Measurements from ENCODE around the gene RAB2B.
"Not testable (repeated sequence)": the region's sequence is repeated elsewhere in the genome, so short reads cannot be mapped to it uniquely, and the experiment has no call there.

The RAB2B gene

DNA sequence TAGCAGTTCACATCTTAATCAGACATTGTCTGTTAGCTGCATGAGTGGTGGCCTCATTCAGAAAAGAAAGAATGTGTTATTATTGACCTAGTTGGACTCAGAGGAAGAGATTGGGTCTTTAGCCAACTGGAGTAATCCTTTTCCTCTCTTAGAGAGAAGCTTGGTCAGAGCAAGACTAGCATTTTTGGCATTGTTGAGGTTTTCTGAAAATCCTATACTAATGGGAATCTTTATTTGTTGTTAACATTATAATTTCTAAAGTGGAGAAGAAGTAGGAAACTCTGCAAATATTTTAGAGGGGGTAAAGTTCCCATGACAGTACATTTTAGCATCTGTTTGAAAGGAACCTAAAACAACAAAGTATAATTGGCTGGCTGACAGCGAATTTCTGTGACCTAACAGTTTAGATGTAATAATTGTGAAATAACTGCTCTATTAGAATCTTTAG is 9.9 kb upstream of the RAB2B start:
- no peak for DNase-seq

DNA sequence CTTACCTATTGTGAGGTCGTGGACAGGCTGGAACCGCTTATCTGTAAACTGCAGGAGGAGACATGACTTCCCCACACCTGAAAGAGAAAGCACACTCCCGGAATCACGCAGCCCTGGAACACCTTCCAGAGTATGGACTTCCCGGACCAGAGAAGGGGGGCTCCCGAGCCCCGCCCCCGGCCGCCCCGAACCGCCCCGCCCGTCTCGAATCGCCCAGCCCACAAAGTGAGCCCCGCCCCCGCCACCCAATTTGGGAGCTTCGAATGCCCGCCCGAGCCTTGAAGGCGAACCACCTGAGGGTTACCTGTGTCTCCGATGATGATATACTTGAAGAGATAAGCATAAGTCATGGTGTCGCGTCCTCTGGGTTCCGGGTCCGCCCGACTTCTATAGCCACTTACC is 235 bp downstream of the RAB2B start:
- DNase-seq: no peak

DNA sequence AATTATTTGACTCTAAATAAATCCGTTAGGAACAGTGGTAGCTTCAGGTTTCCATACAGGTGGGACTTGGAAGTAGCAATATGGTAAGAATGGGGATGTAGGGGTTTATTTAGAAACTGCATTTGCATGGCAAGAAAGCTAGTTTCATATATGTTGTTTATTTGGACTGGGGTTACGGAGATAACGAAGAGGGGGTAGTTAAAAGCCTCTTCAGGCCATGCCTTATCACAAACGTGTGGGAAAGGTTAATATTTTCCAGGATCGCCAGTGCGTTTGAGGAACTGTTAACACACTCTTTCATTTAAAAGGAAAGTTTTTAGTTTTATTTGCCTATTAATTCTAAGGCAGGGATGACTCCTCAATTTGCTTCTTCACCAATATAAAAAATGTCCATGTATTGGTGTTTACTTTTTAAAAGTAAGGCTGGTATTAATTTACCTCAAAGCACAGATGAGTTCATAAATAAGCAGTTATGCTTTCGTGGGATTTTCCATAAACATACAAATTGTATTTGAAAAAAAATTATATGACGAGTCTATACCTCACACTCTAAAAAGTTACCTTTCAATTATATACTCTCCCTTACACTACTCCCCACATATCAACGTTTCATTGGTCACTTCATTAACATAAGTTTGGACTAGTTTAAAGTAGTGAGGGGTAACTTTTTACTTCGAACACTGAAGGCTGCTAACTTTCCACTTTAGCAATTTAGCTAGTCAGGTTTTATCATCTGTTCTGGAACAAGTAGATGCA is 814 bp downstream of the RAB2B start:
- DNase-seq: no peak

DNA sequence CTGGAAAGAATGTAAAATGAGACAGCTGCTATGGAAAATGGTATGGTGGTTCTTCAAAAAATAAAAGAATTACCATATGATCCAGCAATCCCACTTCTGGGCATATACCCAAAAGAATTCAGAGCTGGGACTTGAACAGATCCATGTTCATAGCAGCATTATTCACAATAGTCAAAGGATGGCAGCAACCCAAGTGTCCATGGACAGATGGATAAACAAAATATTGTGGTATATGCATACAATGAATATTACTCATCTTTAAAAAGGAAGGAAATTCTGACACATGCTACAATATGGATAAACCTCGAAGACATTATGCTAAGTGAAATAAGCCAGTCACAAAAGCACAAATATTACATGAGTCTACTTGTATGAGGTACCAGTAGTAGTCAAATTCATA is 9.1 kb downstream of the RAB2B start:
- DNase-seq: no peak

DNA sequence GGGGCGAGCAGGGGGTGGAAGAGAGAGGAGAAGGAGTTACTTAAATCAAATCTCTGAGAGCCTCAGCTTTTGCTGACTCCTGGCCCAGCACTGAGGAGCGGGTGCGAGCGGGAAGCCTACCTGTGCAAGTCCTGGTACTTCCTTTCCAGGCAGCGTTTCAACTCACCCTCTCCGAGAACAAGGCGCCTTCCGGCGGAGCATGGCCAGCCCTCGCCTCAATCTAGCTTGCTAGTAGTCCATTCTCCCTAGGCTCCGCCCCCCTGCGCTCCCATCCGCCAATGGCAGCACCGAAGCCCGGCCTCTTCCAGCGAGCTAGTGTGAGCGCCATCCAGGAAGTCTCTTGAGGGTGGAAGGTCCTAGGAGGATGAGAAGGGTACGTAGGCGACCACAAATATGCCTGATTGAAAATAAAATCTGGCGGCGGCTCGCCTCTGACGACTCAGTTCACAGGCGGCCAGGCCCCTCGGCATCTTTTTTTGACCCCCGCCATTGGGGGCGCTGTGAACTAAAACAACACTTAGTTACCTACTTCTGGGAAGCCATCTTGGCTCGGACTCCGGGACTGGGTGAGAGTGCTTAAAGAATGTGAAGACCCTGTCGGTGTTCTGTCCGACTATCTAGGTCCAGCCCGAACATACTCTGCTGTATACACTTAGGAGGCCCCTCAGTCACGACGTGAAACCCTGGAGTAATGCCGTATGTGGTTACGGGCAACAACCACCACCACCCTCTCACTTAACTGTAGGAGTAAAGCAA is 20.7 kb downstream of the RAB2B start, which contains the start of gene CHD8:
TSS of gene CHD8 (minus strand) at position 212 of the 756 bp plus-strand sequence. CDS start 24,480 bp downstream, outside the sequence.
- DNase-seq: peak; percentile 100

DNA sequence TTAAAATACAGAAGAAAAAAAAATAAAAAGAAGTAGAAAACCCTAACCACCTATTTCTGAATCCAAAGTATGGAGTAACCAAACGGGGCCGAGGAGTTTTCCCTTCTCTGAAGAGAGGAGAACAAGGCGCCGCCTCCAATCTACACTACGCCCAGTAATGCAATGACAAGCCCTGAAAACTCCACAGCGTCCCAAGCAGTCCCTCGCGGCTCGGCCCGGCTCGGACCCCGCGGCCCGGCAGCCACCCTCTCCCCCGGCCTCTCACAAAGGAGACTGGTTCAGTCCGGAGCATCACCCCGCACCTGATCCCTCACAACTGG is 21.2 kb downstream of the RAB2B start:
- no peak for DNase-seq

DNA sequence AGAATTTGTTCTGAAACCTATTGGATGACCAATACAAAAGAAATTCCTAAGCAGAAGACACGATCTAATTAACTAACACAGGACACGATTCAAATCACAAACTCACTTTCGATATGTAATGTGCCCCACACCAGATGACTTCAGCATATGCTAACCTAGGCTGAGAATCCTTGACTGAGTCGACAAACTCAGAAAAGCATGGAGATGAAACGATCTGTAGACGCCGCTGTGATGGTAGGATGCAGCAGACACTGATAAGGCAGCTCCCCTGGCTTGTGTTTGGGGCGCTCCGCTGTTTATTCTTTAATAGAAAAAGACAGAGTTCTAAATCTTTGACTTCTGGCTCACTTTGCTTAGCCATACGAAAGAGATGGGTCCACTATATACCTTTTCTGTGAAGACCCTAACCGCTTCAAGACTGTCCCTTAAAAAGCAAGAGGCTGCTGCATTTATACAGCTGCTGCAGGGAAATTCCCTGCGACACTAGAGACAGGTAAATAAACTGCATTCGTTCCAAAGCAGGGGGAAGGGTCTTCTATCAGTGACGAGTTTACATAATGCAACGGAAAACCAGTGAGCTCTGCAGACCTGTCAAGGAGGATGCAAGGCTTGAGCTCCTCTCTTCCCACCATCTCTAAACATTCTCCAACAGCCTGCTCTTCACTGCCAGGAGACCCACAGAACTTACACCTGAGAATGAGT is 21.8 kb downstream of the RAB2B start:
- peak in 1 of 2 donors; percentile 53 for DNase-seq

DNA sequence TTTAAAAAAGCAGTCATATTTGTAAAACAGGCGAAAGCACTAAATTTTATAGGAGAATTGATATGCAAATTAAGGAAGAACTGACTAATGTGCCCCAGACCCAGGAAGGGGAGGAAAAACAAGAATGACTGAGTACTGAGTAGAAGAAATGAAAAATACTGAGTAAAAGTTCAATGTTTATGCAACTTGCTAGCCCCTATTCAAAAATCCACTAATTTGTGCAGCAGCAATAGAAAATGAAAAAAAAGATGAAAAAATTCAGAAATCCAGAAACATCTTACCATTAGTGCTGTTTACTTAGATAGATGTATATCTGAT is 26.9 kb downstream of the RAB2B start:
- DNase-seq: no peak

DNA sequence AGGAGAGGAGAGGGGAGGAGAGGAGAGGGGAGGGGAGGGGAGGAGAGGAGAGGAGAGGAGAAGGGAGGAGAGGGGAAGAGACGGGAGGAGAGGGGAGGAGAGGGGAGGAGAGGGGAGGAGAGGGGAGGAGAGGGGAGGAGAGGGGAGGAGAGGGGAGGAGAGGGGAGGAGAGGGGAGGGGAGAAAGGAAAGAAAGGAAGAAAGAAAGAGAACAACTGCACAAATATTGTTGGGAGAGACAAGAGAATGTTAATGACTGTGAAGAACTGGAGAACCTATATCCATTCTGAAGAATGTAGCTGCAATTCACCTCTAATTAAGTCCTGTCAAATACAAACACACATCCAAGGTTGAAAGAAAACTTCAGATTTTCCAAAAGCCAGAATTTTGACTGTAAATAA is 34.1 kb downstream of the RAB2B start:
- DNase-seq: not testable (repeated sequence)

DNA sequence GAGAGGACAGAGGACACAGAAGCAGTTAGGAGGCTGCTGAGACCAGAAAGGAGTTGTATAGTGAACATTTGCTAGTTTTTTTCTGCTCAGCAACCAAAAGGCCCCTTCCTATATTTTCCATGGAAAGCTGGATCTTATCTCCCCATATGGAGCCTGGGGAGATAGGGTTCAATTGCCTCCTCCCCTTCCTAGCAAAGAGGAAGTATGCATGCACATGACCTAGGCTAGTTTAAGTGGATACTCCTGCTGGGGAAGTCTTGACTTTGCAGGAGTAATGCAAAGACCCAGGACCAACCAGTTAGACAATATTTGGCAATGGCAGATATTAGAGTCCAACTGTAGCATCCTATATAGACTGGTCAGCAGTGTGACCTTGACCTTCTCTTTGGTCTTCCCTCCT is 35.9 kb downstream of the RAB2B start:
- no peak for DNase-seq

DNA sequence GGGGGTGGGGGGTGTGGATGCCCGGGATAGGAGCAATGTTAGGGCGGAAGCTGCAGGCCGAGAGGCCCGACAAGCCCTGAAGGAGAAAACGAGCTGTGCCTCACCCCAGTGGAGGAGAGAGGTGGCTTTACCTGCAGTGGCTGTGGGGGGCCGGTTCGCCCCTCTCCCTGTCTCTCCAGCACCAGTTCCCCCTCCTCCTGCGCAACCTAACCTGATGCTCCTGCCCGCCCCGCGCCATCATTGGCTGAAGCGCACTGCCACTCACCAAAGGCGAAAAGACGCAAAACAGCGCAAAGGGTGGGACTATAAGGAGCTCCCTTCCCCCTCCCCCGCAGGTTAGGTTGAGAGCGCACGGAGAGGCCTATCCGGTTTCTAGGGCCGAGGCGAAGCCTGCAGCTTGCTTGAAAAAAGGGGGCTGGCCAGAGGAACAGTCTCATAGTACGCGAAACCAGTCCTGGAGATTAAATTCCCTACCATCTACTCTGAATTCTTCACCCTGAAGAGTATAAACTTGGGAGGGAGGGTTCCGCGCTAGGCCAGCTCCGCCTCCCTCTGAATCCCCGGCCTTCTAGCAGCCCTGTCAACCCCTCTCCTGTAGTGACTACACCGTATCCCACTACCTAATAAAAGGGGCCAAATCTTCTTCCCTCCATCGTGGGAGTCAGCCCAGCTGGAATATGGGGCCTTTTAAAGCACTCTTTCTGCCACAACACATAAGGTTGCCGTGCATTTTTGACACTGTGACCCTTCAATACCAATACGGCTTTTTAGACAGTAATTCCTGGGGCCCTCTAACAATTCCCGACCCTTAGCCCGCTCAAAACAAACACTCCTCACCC is 39.5 kb downstream of the RAB2B start:
- DNase-seq: peak; percentile 98 to 99

DNA sequence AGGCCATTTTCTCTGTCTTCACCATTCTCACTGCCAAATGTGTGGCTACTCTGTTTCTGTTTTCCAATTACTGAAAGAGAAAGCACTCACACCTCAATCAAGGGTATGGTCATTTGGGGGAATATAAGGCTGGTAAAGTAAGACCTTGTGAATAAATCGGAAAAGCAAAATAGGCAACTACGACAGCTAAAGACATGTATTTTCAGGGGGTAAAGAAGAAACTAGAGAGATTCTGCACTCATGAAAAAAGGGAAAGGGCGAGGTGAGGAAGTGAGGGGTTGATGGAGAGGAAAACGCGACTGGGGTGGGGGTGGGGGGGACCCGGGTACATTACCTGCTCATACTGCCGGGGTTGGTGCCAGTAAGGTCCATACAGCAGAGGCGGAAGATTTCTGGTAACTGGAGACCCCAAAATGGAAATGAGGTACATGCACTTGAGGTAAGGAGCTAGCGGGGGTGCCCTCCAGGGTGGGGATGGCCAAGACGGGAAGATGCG is 40.1 kb downstream of the RAB2B start:
- DNase-seq: no peak

DNA sequence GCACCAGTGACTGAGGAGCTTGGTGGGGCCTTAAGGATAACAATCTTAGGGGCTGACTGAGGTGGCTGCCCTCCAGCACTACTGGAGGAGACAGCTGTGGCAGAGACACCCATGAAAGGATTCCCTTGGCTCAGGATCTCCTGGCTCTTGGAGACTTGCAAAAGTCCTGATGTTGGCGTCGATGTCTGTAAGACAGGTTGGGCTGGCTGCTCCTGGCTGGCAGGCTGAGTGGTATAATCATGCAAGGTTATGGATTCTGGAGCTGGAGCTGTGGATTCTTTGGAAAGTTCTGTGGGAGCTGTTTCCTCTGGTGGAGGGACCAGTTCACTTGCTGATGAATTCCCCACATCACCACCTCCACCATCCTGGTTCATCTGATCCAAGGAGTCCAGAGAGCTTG is 45.6 kb downstream of the RAB2B start:
- DNase-seq: no peak

DNA sequence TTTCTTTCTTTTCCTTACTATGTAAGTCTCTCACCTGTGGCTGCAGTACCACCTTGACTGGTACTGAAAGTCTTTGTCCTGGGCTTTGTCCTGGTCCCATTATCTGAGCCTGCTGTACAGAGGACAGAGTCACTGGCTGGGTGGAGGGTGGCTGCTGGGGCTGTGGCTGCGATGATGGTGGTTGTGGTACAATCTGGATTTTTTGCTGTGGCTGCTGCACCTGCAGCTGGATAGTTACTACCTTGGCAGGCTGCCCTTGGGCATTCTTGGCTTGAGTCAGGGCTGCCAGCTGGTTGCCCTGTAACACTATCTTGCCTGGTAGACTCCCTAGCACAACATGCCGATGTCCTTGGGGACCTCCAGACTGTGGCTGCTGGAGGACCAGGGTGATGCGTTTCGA is 47.8 kb downstream of the RAB2B start:
- DNase-seq: no peak

DNA sequence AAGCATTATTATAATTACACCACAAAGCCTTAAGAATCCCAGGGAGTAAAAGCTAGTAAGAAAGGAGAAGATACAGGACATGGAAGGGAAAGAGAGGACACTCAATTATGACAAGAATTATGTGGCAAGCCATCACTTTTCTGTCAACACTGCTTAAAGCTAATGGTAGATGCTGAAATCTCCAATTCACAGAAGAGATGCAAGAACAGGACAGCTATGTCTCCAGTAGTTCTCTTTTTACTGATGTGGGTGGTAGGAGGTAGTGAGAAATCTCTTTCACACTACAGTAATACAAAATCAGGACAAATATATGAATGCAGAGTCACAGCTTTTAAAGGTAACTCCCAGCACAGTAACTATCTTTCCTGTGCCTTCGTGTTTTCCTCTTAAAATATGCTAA is 50.1 kb downstream of the RAB2B start:
- DNase-seq: no peak

DNA sequence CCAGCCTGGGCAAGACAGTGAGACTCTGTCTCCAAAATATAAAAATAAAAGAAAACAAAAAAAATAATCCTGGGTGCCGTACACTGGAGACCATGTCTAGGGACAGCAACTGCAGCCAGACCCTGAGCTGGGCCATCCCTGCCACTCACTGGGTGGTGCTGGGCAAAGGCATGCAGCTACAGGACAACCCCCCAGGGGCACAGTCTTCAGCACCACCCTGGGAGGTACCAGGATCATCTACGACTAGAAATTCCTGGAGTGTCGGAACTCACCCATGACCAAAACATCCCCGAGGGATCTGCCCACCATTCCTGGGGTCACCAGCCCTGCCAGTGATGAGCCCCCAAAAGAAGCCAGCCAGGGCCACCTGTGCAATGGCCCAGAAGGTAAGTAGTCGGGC is 57.2 kb downstream of the RAB2B start:
- no peak for DNase-seq

DNA sequence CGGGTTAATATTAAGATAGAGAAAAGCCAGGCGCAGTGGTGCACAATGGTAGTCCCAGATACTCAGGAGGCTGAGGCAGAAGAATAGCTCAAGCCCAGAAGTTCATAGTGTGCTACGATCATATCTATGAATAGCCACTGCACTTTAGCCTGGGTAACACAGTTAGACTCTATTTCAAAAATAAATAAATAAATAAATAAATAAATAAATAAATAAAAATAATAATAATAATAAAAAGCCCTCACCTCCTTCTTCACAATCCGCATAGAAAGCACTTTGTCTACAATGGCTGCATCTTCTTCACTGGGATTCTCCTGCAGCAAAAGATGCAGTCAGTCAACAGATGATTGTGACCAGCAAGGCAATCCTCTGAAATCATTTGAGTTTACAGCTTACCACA is 61.4 kb downstream of the RAB2B start:
- no peak for DNase-seq

DNA sequence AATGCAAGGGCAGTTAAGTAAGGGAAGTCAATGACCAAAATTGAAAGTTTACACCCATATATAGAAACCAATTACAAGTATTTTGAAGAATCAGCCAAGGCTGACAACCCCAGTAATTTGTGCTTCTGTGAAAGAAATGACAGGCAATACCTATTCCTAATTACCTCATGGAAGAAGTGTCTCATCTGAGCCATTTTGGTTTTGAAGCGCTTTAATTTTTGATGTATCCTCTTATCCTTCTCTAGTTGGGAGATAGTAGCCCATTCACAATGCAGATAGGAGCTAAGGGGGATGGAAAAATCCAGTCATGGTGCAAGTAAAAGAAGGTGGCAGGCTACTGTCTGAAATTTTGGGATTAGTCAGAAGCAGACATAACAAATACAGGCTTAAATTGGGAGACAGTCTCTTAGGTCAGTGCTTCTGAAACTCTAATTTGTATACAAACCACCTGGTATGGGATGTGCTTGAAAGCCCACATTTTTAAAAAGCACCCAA is 62.6 kb downstream of the RAB2B start:
- no peak for DNase-seq
